Activated T-cell treated with anti-CD3 and anti-CD28 coated beads for 48 hours (primary cell): Measurements from ENCODE around the gene DDIAS.
"Not testable (repeated sequence)": the region's sequence is repeated elsewhere in the genome, so short reads cannot be mapped to it uniquely, and the experiment has no call there.

Experiments used
- DNase-seq: peaks from one replicate; pipeline ENCODE4 v3.0.0-alpha.2; 2020; ENCODE audit warnings: low read depth

Gene DDIAS

DNA sequence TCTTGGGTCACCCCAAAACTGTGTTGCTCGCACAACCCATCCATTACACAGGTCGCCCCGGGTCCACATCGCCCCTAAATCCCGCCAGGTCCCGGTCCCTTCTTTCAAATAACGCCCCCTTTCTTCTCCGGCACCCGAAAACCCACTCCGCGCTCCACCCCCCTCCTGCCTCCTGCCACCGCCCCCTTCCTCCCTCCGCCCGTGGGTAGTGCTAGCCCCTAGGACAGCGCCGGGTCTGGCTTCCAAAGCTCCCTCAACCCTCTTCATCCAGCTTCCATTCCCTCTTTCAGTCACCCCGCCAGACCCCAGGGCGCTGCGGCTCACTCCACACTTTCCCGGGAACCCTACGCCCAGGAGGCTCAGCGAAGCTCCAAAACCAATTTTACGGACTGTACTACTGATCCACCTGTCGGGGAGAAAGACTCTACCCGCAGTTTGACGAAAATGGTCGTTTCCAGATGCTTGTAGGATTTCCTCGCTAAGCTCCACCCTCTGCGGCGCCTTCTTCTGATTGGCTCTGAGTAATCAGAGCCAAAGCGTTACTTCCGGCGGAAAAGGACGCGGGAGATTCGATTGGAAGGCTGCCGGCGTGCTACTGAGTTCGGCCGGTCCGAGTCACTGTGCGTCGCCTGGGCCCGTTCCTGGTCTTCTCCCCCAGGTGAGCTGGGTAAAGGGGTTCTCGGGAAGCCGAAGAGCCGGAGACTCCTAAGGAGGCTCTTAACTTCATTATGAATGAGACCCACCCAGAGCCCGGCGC is at the start of gene DDIAS:
TSS of gene DDIAS (plus strand) at position 572 of the 757 bp plus-strand sequence. CDS start 13,003 bp downstream, outside the sequence.
- peak; percentile 89 for DNase-seq

DNA sequence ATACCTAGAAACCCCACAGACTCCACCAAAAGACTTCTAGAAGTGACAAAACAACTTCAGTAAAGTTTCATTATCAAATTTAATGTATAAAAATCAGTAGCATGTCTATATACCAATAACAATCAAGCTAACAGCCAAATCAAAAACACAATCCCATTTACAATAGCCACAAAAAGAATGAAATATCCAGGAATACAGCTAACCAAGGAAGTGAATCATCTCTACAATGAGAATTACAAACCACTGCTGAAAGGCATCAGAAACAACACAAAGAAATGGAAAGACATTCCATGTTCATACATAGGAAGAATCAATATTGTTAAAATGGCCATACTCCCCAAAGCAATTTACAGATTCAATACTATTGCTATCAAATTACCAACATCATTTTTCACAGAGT is 47.3 kb upstream of the DDIAS start:
- DNase-seq = no peak

- DNase-seq = not testable (repeated sequence)
Observed at GRCh38 chr11:82854916-82855315, 46.6 kb upstream of the DDIAS start.

DNA sequence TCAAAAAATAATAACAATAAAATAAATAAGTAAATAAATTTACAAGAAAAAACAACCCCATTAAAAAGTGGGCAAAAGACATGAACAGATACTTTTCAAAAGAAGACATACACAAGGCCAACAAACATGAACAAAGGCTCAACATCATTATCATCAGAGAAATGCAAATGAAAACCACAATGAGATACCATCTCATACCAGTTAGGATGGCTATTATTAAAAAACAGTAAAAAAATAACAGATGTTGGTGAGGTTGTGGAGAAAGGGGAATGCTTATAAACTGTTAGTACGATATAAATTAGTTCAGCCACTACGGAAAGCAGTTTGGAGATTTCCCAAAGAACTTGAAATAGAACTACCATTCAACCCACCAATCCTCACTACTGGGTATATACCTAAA is 45.9 kb upstream of the DDIAS start:
- DNase-seq = no peak

- DNase-seq = no peak
Observed at GRCh38 chr11:82857145-82857544, 44.4 kb upstream of the DDIAS start.

GRCh38 chr11:82858133-82858532 is 43.4 kb upstream of the DDIAS start:
- DNase-seq = no peak

DNA sequence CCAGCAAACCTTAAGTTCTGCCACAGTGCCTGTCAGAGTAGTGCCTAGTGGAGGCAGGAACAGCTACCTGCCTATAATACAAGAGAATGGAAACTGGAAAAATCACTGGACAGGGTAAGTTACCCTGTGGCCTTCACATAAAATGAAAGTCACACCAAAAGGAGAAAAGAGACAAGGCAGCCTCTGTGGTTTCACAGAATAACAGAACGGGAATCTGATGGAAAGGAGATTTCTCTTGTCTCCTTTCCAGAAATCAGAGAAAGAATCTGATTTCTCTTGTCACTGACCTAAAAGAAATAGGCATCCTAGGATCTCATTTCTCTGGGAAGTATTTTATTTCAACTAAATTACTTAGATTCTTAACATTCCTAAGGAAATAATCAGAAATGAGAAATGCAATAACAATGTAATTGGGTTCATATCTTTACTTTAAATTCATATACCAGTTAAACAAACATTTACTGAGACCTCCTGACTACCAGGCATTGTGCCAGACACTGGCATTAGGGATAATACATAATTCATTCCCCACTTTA is 42.9 kb upstream of the DDIAS start:
- DNase-seq = no peak

- no peak for DNase-seq
Observed at GRCh38 chr11:82859750-82860149, 41.8 kb upstream of the DDIAS start.

- DNase-seq = no peak
Observed at GRCh38 chr11:82862379-82862778, 39.2 kb upstream of the DDIAS start.

- DNase-seq = no peak
Observed at GRCh38 chr11:82863209-82863608, 38.3 kb upstream of the DDIAS start.

GRCh38 chr11:82864268-82864667 is 37.3 kb upstream of the DDIAS start:
- no peak for DNase-seq

DNA sequence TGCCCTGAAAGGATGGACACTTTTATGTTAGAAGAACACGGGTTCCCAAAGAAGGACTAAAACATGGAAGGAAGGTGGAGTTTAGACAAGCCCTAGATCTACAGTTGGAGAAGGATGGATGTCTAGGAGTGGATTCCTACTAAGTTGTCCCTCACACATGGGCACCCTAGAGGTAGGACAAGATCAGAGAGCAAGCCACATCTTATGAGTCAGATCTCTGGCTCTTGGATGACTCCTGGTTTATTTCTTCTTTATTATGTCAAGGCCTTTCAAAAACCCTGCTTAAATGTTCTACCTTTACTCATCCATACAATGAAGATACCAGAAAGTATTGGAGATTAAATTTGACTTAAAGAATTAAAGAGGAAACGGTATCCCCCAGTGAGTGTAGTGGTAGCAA is 35.7 kb upstream of the DDIAS start:
- DNase-seq = no peak

DNA sequence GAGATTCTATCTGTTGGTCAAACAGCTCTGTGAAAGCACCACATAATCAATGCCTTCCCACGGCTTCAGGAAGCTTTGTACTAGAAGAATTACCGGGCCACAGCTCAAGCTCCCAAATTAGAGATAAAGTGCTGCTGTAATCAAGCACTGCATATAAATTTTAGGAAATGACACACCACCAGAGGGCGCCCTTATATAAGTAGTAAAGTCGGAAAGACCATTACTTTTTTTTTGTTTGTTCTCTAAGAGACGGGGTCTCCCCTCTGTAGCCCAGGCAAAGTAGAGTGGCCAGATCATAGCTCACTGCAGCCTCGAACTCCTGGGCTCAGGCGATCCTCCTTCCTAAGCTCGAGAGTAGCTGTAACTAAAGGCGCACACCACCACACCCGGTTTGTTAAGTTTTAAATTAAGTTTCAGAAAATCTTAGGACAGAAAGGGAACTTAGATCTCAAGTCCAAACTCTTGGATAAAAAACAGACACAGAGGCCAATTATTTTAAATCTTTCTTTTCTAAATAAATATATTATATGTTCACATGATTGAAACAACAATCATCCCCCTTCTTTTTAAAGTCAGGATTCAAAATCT is 33.9 kb upstream of the DDIAS start:
- DNase-seq = peak; percentile 46

DNA sequence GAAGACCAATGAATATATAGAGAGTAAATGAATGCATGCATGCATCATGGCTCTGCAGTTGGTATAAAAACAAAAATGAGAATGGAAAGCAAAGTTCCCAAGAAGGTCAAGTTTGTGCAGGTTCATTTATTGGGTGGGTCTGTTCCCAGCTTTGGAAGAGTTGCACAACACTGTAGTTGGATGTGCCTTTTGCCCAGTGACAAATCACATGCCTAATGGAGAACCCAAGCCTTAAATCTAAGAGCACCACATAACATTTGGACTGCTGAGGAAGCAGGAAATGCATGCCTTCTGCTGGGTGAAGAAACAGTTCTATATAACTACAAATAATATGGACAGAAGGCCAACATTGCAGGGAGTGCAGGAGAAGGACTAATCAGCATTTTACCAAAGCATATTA is 31.9 kb upstream of the DDIAS start:
- no peak for DNase-seq

DNA sequence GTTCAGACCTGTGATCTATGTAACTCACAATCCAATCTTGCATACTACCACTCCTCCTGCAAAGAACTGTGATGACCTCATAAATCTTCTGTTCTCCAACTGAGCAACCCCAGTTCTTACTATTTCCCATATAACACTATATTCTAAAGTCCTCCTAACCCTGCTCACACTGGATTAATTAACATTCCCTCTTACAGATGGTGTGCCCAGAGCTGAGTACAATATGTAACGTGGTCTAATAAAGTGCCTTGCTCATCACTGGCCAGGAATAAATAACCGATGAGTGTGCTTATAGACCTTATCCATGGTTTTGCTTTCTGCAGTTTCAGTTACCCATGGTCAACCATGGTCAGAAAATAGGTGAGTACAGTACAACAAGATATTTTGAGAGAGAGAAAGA is 29.9 kb upstream of the DDIAS start:
- no peak for DNase-seq

- DNase-seq = no peak
Observed at GRCh38 chr11:82872377-82873150, 29.0 kb upstream of the DDIAS start.

DNA sequence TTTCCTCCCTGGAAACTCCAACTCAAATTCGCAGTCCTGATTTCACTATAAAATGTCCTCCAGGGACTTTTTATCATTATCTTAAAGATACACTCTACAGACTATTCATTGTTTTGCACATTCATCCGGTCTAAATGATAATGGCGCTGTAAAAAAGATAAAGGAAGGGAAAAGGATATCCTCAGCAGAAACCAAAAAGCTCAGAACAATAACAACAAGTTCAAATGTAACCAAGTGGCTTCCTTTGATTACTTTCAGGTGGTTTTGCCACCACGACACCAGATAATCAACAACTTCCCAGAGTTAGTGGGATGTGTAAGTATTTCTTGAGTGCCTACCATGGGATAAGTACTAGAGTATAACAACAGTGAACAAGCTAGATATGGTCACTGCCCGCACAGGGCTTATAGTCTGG is 27.6 kb upstream of the DDIAS start:
- DNase-seq = no peak

GRCh38 chr11:82874646-82875523 is 26.7 kb upstream of the DDIAS start:
- DNase-seq = no peak

DNA sequence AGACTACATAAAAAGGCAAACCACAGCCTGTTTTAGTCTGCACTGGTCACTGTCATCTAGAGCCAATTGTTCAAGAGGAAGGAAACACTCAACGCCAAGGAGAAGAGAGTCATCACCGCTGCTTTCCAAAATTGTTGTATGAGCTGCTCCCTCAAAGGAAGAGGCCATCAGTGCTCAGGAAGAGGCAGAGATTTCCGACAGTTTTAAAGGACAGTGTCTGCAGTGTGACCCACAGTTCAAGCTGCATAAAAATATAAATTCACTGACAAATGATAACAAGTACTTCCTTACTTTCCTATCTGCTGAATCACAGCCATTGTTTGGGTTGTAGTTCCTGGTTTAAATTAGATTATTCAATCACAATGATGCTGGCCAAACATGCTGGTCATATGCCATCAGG is 17.7 kb upstream of the DDIAS start:
- no peak for DNase-seq

GRCh38 chr11:82889133-82890001 is 12.2 kb upstream of the DDIAS start:
- DNase-seq = no peak

GRCh38 chr11:82890002-82890341 is 11.6 kb upstream of the DDIAS start:
- DNase-seq = no peak
